SK-N-SH (cell line): ENCODE data around the gene DLL1. TPM values are rescaled to one million over a fixed set of nuclear protein-coding genes. Genes with fewer than 3 reads are reported as not detected.

ENCODE experiments used
- CTCF ChIA-PET: fragments of 300-600, 350-600 bp; formaldehyde crosslinking; extraction: SDS; loops from one replicate; lab custom pipeline; 2021; lab: Yijun Ruan, JAX
- POLR2A ChIA-PET: fragments of 350-600 bp; sonication (Branson Sonifier 250); formaldehyde crosslinking; extraction: SDS; loops from one replicate; lab custom pipeline; 2020; ENCODE audit warnings: antibody characterized with exemption, inconsistent platforms; lab: Yijun Ruan, JAX
- DNase-seq: peaks from one replicate; pipeline ENCODE4 v3.0.0; 2012
- H2AFZ ChIP-seq: fragments of 200-600 bp; sonication (generic); 2 replicates; pipeline ENCODE4 v1.8.1; 2016; ENCODE audit warnings: antibody characterized with exemption, mild to moderate bottlenecking, low read depth
- H3F3A ChIP-seq: fragments of 200-600 bp; sonication (generic); replicated peaks from 2 replicates; pipeline ENCODE3; 2016; ENCODE audit warnings: antibody characterized with exemption, mild to moderate bottlenecking; ENCODE audit not compliant: insufficient read depth
- H3K27ac ChIP-seq, 2 experiments: fragments of 200-500 bp in 1 of 2; fragments of 200-600 bp in 1 of 2; sonication (Bioruptor generic) in 1 of 2; sonication (generic), shearing (Covaris generic) in 1 of 2; 2 replicates each; pipeline versions ENCODE4 v1.5.1 to v1.6.1; 2014 to 2016; ENCODE audit warnings: low read depth in 2 of 2, inconsistent platforms in 1 of 2, low read length in 1 of 2, mild to moderate bottlenecking in 1 of 2, mixed read lengths in 1 of 2
- H3K27me3 ChIP-seq: fragments of 200-600 bp; sonication (generic), shearing (Covaris generic); 2 replicates; pipeline ENCODE4 v1.6.1; 2016; ENCODE audit warnings: mixed run types; ENCODE audit not compliant: insufficient read depth
- H3K36me3 ChIP-seq, 2 experiments: fragments of 200-500 bp in 1 of 2; fragments of 200-600 bp in 1 of 2; sonication (Bioruptor generic) in 1 of 2; sonication (generic) in 1 of 2; replicated peaks in 1 of 2; 2 replicates each; pipeline versions ENCODE3 to v1.5.1; 2014 to 2016; ENCODE audit warnings: low read length in 1 of 2, mild to moderate bottlenecking in 1 of 2; ENCODE audit not compliant: insufficient read depth in 2 of 2, control insufficient read depth in 1 of 2
- H3K4me1 ChIP-seq, 2 experiments: fragments of 200-500 bp in 1 of 2; fragments of 200-600 bp in 1 of 2; sonication (Bioruptor generic) in 1 of 2; sonication (generic), shearing (Covaris generic) in 1 of 2; 2 replicates each; pipeline versions ENCODE4 v1.5.1 to v1.6.1; 2014 to 2016; ENCODE audit warnings: low read depth in 1 of 2, low read length in 1 of 2, mixed run types in 1 of 2; ENCODE audit not compliant: insufficient read depth in 2 of 2, control insufficient read depth in 1 of 2
- H3K4me2 ChIP-seq: fragments of 200-600 bp; sonication (generic), shearing (Covaris generic); 2 replicates; pipeline ENCODE4 v1.6.1; 2017; ENCODE audit warnings: mixed run types
- H3K4me3 ChIP-seq, 2 experiments: fragments of 200-500 bp in 1 of 2; fragments of 200-600 bp in 1 of 2; sonication (Bioruptor generic) in 1 of 2; sonication (generic), shearing (Covaris generic) in 1 of 2; 2 replicates each; pipeline versions ENCODE4 v1.5.1 to v1.8.1; 2014 to 2016; ENCODE audit warnings: low read depth in 2 of 2, inconsistent platforms in 1 of 2, low read length in 1 of 2, mild to moderate bottlenecking in 1 of 2, mixed read lengths in 1 of 2, moderate library complexity in 1 of 2
- H3K79me2 ChIP-seq: fragments of 200-600 bp; sonication (generic); 2 replicates; pipeline ENCODE4 v1.8.1; 2017; ENCODE audit warnings: mild to moderate bottlenecking; ENCODE audit not compliant: insufficient read depth
- H3K9ac ChIP-seq: fragments of 200-600 bp; sonication (generic); 2 replicates; pipeline ENCODE4 v1.6.1; 2017; ENCODE audit warnings: mixed run types
- H3K9me2 ChIP-seq: fragments of 200-600 bp; sonication (generic); 2 replicates; pipeline ENCODE4 v1.6.1; 2017; ENCODE audit warnings: mixed run types
- H3K9me3 ChIP-seq: fragments of 200-600 bp; sonication (generic); 2 replicates; pipeline ENCODE4 v1.6.1; 2017; ENCODE audit warnings: mixed run types, mild to moderate bottlenecking, moderate library complexity
- H4K20me1 ChIP-seq: fragments of 200-600 bp; sonication (generic); 2 replicates; pipeline ENCODE4 v1.6.1; 2017; ENCODE audit warnings: mild to moderate bottlenecking, mixed run types; ENCODE audit not compliant: insufficient read depth
- EZH2phosphoT487 ChIP-seq: fragments of 200-600 bp; sonication (generic); IDR thresholded peaks from 2 replicates; pipeline ENCODE4 v1.6.1; 2017; ENCODE audit warnings: low read depth, mixed run types, mild to moderate bottlenecking, antibody characterized with exemption, moderate library complexity, borderline replicate concordance
- FOSL2 ChIP-seq: IDR thresholded peaks from 2 replicates; pipeline ENCODE4 v1.4.0; 2012; ENCODE audit warnings: low read depth, mild to moderate bottlenecking, moderate library complexity, borderline replicate concordance
- FOXM1 ChIP-seq: IDR thresholded peaks from 2 replicates; pipeline ENCODE4 v1.4.0; 2012; ENCODE audit warnings: low read depth, mild to moderate bottlenecking
- GABPA ChIP-seq: IDR thresholded peaks from 2 replicates; pipeline ENCODE4 v1.4.0; 2012; ENCODE audit warnings: low read depth, mild to moderate bottlenecking
- JUND ChIP-seq: IDR thresholded peaks from 2 replicates; pipeline ENCODE4 v1.4.0; 2012
- MEF2A ChIP-seq: IDR thresholded peaks from 2 replicates; pipeline ENCODE4 v1.4.0; 2012; ENCODE audit warnings: low read depth, borderline replicate concordance
- PBX3 ChIP-seq: IDR thresholded peaks from 2 replicates; pipeline ENCODE4; 2012
- RAD21 ChIP-seq: IDR thresholded peaks from 2 replicates; pipeline ENCODE4 v1.6.1; 2012; ENCODE audit warnings: mild to moderate bottlenecking, low read length
- REST ChIP-seq: IDR thresholded peaks from 2 replicates; pipeline ENCODE4 v1.6.1; 2012; ENCODE audit warnings: mild to moderate bottlenecking, low read depth, low read length, moderate library complexity
- RFX5 ChIP-seq: IDR thresholded peaks from 2 replicates; pipeline ENCODE4 v1.6.1; 2012; ENCODE audit warnings: mild to moderate bottlenecking, improper control_type of control experiment, low read length
- SMC3 ChIP-seq: IDR thresholded peaks from 2 replicates; pipeline ENCODE4 v1.6.1; 2012; ENCODE audit warnings: low read depth, low read length, improper control_type of control experiment
- YY1 ChIP-seq: IDR thresholded peaks from 2 replicates; pipeline ENCODE4 v1.4.0; 2012; ENCODE audit warnings: low read depth, mild to moderate bottlenecking
- ZBTB33 ChIP-seq: IDR thresholded peaks from 2 replicates; pipeline ENCODE4 v1.4.0; 2012; ENCODE audit warnings: low read depth, borderline replicate concordance
- WGBS: methylation state at CpG from one replicate; pipeline ENCODE4 v1.1.6; 2017; ENCODE audit warnings: low lambda C conversion rate; 5-methylcytosine and 5-hydroxymethylcytosine counted together
- polyA plus RNA-seq, 3 experiments: library from polyadenylated mRNA; depleted of rRNA; stranded (reverse); fragments of >200 nt; gene quantifications; 2 replicates each; pipeline ENCODE4 v1.2.3, GENCODE V29; 2012
- TF ChIP-seq, protein P1 (sequence below): IDR thresholded peaks from 2 replicates; pipeline ENCODE4 v1.4.0; 2012; ENCODE audit warnings: low read depth, borderline replicate concordance

Gene DLL1
- polyA plus RNA-seq, 1 of the 3 experiments (the other 2 are of a cell fraction) = 0.25 TPM

GRCh38 chr6:170245475-170245992, 45.3 kb downstream of the DLL1 start:
- Histone ChIP-seq H3K79me2 (no peaks in the 10 kb centered on the region), H3K4me1 (peaks cover 0 to 26% of the 10 kb centered on the region in 2 experiments; a peak in 1 of 4 replicates), H3K9me2 (no peaks in the 10 kb centered on the region), H3K36me3 (no peaks in the 10 kb centered on the region), H3F3A (no peaks in the 10 kb centered on the region), H3K4me3 (no peak overlapping the region)
- POLR2A ChIA-PET = no interaction called here
- WGBS = 86% methylated on average over 12 of the region's 23 CpGs
- TF ChIP-seq PBX3 (no peak), MEF2A (no peak), FOXM1 (no peak), ZBTB33 (no peak), RAD21 (no peak), RFX5 (no peak), GABPA (no peak), REST (no peak), EZH2phosphoT487 (no peak), JUND (no peak), YY1 (no peak), SMC3 (no peak), FOSL2 (no peak)
- TF ChIP-seq, protein P1, sequence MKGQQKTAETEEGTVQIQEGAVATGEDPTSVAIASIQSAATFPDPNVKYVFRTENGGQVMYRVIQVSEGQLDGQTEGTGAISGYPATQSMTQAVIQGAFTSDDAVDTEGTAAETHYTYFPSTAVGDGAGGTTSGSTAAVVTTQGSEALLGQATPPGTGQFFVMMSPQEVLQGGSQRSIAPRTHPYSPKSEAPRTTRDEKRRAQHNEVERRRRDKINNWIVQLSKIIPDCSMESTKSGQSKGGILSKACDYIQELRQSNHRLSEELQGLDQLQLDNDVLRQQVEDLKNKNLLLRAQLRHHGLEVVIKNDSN = no peak
- TF ChIP-seq, all 33 proteins: peak for 0
- DNase-seq = no peak
- CTCF ChIA-PET = interaction anchor here (0.8 kb wide), 1 partner anchor 22 kb away, joined by 3 read pairs; no protein-coding TSS in a partner anchor
- H4K20me1 ChIP-seq = no peaks in the 10 kb centered on the region
- H3K9ac ChIP-seq = no peak overlapping the region
- H2AFZ ChIP-seq = no peak overlapping the region
- H3K27ac ChIP-seq = no peak overlapping the region
- no peak overlapping the region for H3K4me2 ChIP-seq
- H3K27me3 ChIP-seq = no peaks in the 10 kb centered on the region
- H3K9me3 ChIP-seq = no peaks in the 10 kb centered on the region
